ENCODE results near the gene CLEC2L. TPM values are rescaled to one million over a fixed set of nuclear protein-coding genes. Genes with fewer than 3 reads are reported as not detected.

Gene CLEC2L
- total and polyA plus RNA-seq, 9 donors = 0.15 to 1.5 (median 0.33) TPM; not detected in 6

- TF ChIP-seq EP300 (IDR thresholded peaks at IDR 0.05) = no peak
- TF ChIP-seq CTCF (IDR thresholded peaks at IDR 0.05) = no peak
- TF ChIP-seq POLR2A (IDR thresholded peaks at IDR 0.05) = no peak
- Histone ChIP-seq H3K27me3 (no peaks in the 10 kb centered on the region), H3K9me3 (peaks cover 0 to 3% of the 10 kb centered on the region in 2 donors), H3K36me3 (no peaks in the 10 kb centered on the region), H3K4me1 (ENCODE audit: insufficient read depth) (no peaks in the 10 kb centered on the region), H3K4me3 (no peak overlapping the region), H3K27ac (no peak overlapping the region)
- no peak for DNase-seq
- 45 to 52% (median 48%) methylated on average over 4 of the region's 4 CpGs for WGBS, 3 donors
- intact Hi-C loops (cut with DNase I) = no loop called here
Measured at GRCh38 chr7:139488810-139489209, 34.7 kb upstream of the CLEC2L start.

GRCh38 chr7:139490130-139490529, 33.4 kb upstream of the CLEC2L start:
- intact Hi-C loops (cut with DNase I) = loop anchor here in 1 of 4 donors (10.0 kb wide), 1 partner anchor 125 kb away; no protein-coding TSS in a partner anchor
- WGBS, 3 donors = 62 to 80% (median 69%) methylated on average over 5 of the region's 5 CpGs
- H3K27me3 ChIP-seq = no peaks in the 10 kb centered on the region
- no peaks in the 10 kb centered on the region for H3K36me3 ChIP-seq
- no peak overlapping the region for H3K27ac ChIP-seq
- H3K4me1 ChIP-seq (ENCODE audit: insufficient read depth) = no peaks in the 10 kb centered on the region
- DNase-seq = no peak
- TF ChIP-seq CTCF (IDR thresholded peaks at IDR 0.05) = no peak
- TF ChIP-seq EP300 (IDR thresholded peaks at IDR 0.05) = no peak
- no peak for TF ChIP-seq POLR2A (IDR thresholded peaks at IDR 0.05)
- H3K9me3 ChIP-seq = peaks cover 0 to 3% of the 10 kb centered on the region in 2 donors
- H3K4me3 ChIP-seq = no peak overlapping the region

GRCh38 chr7:139492293-139492692, 31.2 kb upstream of the CLEC2L start:
- H3K4me1 ChIP-seq (ENCODE audit: insufficient read depth) = no peaks in the 10 kb centered on the region
- intact Hi-C loops (cut with DNase I) = loop anchor here in 1 of 4 donors (10.0 kb wide), 1 partner anchor 123 kb away; no protein-coding TSS in a partner anchor
- H3K9me3 ChIP-seq = peaks cover 0 to 3% of the 10 kb centered on the region in 2 donors
- H3K4me3 ChIP-seq = no peak overlapping the region
- H3K27me3 ChIP-seq = no peaks in the 10 kb centered on the region
- H3K27ac ChIP-seq = no peak overlapping the region
- DNase-seq = no peak
- WGBS, 3 donors = 69 to 85% (median 83%) methylated on average over 1 of the region's 1 CpG
- H3K36me3 ChIP-seq = no peaks in the 10 kb centered on the region
- TF ChIP-seq POLR2A (IDR thresholded peaks at IDR 0.05) (no peak), CTCF (IDR thresholded peaks at IDR 0.05) (no peak), EP300 (IDR thresholded peaks at IDR 0.05) (no peak)

GRCh38 chr7:139494835-139495579, 28.5 kb upstream of the CLEC2L start:
- no peaks in the 10 kb centered on the region for H3K27me3 ChIP-seq
- WGBS, 3 donors = 59 to 64% (median 61%) methylated on average over 5 of the region's 5 CpGs
- TF ChIP-seq EP300 (IDR thresholded peaks at IDR 0.05) = no peak
- no peak for TF ChIP-seq POLR2A (IDR thresholded peaks at IDR 0.05)
- TF ChIP-seq CTCF (IDR thresholded peaks at IDR 0.05) = no peak

More at GRCh38 chr7:139494835-139495579, 28.5 kb upstream of the CLEC2L start:
- Histone ChIP-seq H3K9me3 (peaks cover 0 to 3% of the 10 kb centered on the region in 2 donors), H3K4me3 (no peak overlapping the region), H3K4me1 (ENCODE audit: insufficient read depth) (no peaks in the 10 kb centered on the region), H3K36me3 (no peaks in the 10 kb centered on the region), H3K27ac (no peak overlapping the region)
- no peak for DNase-seq
- intact Hi-C loops (cut with DNase I) = loop anchor here in 3 of 4 donors (5.0 to 10.0 kb wide), 3 partner anchors 120 to 512 kb away; no protein-coding TSS in a partner anchor
